ENCODE results near the gene ROBO2.

Gene ROBO2

GRCh38 chr3:77122652-77123051, 82.8 kb downstream of the ROBO2 start:
- DNase-seq = no peak

- DNase-seq = no peak
These were observed 86.1 kb downstream of the ROBO2 start for GRCh38 chr3:77125966-77126365.

GRCh38 chr3:77134769-77135168, 94.9 kb downstream of the ROBO2 start:
- DNase-seq = no peak

- DNase-seq = no peak
These were observed 97.7 kb downstream of the ROBO2 start for GRCh38 chr3:77137559-77137958.

- no peak for DNase-seq
These were observed 99.7 kb downstream of the ROBO2 start for GRCh38 chr3:77139624-77140023.

GRCh38 chr3:77141423-77141822, 101.5 kb downstream of the ROBO2 start:
- DNase-seq = no peak

GRCh38 chr3:77142578-77142977, 102.7 kb downstream of the ROBO2 start:
- DNase-seq = no peak

GRCh38 chr3:77146004-77146403, 106.1 kb downstream of the ROBO2 start:
- no peak for DNase-seq

- DNase-seq = no peak
These were observed 108.1 kb downstream of the ROBO2 start for GRCh38 chr3:77147836-77148578.

GRCh38 chr3:77149382-77149781, 109.5 kb downstream of the ROBO2 start:
- DNase-seq = no peak

GRCh38 chr3:77150028-77150427, 110.1 kb downstream of the ROBO2 start:
- DNase-seq = no peak

- no peak for DNase-seq
These were observed 110.9 kb downstream of the ROBO2 start for GRCh38 chr3:77150759-77151158.

- no peak for DNase-seq
These were observed 119.1 kb downstream of the ROBO2 start for GRCh38 chr3:77158730-77159581.

GRCh38 chr3:77160931-77161497, 121.1 kb downstream of the ROBO2 start:
- DNase-seq = no peak

GRCh38 chr3:77169823-77170222, 129.9 kb downstream of the ROBO2 start:
- no peak for DNase-seq

GRCh38 chr3:77171026-77171425, 131.1 kb downstream of the ROBO2 start:
- no peak for DNase-seq

GRCh38 chr3:77179762-77180161, 139.9 kb downstream of the ROBO2 start:
- no peak for DNase-seq

- DNase-seq = no peak
These were observed 142.4 kb downstream of the ROBO2 start for GRCh38 chr3:77182341-77182740.

GRCh38 chr3:77186319-77186718, 146.4 kb downstream of the ROBO2 start:
- DNase-seq = no peak

- no peak for DNase-seq
These were observed 146.8 kb downstream of the ROBO2 start for GRCh38 chr3:77186728-77187127.

GRCh38 chr3:77188210-77188609, 148.3 kb downstream of the ROBO2 start:
- no peak for DNase-seq

- DNase-seq = no peak
These were observed 149.4 kb downstream of the ROBO2 start for GRCh38 chr3:77189258-77189657.

- no peak for DNase-seq
These were observed 149.8 kb downstream of the ROBO2 start for GRCh38 chr3:77189684-77190083.

- DNase-seq = no peak
These were observed 150.5 kb downstream of the ROBO2 start for GRCh38 chr3:77190374-77190773.
